Superior temporal gyrus (tissue), 1 donor: ENCODE data around the gene CCL24.
"Not testable (repeated sequence)": the region's sequence is repeated elsewhere in the genome, so short reads cannot be mapped to it uniquely, and the experiment has no call there.

Experiments
- DNase-seq: peaks from one replicate; pipeline ENCODE4 v3.0.0-alpha.2; 2016; ENCODE audit errors: extremely low spot score

The CCL24 gene

DNA sequence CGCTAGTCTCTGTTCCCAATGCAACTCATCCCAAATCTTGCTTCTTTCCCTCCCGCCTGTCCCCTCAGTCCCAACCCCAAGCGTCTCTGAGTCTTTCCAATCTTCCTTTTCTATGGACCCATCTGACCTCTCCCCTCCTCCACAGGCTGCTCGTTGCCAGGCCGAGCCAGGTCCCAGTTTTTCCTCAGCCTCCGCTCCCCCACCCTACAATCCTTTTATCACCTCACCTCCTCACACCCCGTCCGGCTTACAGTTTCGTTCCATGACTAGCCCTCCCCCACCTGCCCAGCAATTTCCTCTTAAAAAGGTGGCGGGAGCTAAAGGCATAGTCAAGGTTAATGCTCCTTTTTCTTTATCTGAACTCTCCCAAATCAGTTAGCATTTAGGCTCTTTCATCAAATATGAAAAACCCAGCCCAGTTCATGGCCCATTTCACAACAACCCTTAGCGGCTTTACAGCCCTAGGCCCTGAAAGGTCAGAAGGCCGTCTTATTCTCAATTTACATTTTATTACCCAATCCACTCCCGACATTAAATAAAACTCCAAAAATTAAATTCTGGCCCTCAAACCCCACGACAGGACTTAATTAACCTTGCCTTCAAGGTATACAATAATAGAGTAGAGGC is 32.8 kb downstream of the CCL24 start:
- DNase-seq: not testable (repeated sequence)

DNA sequence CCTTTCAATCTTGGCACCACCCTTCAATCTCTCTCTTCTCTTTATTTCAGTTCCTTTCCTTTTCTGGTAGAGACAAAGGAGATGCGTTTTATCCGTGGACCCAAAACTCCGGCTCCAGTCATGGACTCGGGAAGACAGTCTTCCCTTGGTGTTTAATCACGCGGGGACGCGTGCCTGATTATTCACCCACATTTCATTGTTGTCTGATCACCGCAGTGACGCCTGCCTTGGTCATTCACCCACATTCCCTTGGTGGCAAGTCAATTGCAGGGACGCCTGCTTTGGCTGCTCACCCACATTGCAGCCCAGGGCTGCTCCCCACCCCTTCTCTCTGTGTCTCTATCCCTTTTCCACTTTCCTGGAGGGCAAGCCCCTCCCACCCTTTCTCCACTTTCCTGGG is 34.1 kb downstream of the CCL24 start:
- not testable (repeated sequence) for DNase-seq

DNA sequence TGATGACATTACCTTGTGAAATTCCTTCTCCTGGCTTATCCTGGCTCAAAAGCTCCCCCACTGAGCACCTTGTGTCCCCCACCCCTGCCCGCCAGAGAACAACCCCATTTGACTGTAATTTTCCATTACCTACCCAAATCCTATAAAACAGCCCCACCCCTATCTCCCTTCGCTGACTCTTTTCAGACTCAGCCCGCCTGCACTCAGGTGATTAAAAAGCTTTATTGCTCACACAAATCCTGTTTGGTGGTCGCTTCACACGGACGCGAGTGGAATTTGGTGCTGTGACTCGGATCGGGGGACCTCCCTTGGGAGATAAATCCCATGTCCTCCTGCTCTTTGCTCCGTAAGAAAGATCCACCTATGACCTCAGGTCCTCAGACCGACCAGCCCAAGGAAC is 34.6 kb downstream of the CCL24 start:
- DNase-seq: not testable (repeated sequence)

- peak; percentile 16 for DNase-seq
These were observed 37.2 kb downstream of the CCL24 start for GRCh38 chr7:75776295-75776971.

- DNase-seq: not testable (repeated sequence)
These were observed 39.6 kb downstream of the CCL24 start for GRCh38 chr7:75773958-75774357.

DNA sequence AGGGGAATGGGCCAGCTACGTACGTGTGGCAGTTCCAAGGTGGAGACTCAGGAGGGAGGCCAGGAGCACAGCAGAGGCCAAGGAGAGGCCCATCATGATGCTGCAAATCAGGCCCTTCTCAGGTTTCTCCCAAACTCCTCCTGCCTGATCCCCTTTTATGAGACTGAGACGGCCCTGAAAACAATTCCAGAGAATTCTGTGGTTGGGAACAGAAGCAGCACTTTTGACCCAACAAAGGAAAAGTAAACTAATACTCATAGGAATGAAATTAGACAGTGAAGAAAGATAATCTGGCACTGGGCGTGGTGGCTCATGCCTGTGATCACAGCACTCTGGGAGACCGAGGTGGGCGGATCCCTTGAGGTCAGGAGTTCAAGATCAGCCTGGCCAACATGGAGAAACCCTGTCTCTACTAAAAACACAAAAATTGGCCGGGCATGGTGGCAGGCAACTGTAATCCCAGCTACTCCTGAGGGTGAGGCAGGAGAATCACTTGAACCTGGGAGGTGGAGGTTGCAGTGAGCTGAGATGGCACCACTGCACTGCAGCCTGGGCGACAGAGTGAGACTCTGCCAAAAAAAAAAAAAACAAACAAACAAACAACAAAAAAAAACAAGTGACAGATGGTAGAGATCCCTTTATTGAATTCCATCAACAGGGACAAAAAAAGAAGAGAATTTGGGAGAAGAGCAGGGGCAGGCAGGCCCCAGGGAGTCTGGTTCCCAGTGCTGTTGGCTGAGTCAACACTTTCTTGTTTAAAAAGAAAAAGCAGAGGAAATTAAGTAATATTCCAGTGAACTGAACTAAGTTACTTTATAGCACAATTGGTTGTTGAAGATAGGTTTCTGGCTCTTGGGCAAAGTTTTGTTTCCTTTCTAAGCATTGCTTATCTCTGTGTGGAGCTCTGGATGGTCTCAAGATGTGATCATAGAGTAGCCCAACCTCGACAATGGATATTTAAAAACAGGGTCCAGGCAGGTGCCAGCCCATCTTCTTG is 41.2 kb downstream of the CCL24 start, which contains the start of gene CCL26:
TSS of gene CCL26 (minus strand) at position 131 of the 997 bp plus-strand sequence. CDS start at position 96, 35 bp downstream.
- DNase-seq: no peak

DNA sequence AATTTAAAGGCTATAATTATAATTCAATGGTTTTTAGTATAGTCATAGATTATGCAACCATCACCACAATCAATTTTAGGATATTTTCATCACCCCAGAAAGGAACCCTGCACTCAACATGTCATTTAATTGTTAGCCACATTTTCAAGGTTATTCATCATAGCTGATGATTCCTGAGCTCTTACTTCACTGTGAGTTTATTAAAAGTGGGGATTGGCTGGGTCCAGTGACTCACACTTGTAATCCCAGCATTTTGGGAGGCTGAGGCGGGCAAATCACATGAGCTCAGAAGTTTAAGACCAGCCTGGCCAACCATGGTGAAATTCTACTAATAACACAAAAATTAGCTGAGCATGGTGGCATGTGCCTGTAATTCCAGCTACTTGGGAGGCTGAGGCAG is 42.4 kb downstream of the CCL24 start:
- no peak for DNase-seq

DNA sequence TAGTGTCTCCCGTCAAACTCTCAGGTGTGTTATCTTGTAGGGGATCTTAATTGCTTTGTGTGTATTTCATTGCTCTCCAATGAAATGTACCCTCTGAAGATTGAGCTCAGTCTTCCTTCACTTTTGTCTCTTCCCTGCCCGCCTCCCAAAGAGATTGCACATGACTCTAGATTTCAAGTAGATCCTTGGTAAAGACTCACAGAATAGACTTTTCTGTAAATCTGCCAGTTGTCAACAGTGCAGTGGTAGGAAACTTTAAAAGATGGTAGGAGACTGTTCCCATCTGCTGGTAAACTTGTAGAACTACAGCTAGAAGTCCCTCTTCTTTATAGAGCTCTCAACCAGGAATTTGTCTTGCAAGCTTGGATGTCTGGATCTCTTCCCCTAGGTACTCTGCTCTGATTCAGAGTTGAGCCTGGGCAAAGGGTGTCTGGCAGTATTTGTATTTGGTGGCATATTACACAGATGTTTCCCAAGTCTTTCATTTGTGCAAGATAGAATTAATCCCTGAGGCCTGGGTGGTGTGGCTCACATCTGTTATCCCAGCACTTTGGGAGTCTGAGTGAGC is 51.2 kb downstream of the CCL24 start:
- peak; percentile 88 for DNase-seq

DNA sequence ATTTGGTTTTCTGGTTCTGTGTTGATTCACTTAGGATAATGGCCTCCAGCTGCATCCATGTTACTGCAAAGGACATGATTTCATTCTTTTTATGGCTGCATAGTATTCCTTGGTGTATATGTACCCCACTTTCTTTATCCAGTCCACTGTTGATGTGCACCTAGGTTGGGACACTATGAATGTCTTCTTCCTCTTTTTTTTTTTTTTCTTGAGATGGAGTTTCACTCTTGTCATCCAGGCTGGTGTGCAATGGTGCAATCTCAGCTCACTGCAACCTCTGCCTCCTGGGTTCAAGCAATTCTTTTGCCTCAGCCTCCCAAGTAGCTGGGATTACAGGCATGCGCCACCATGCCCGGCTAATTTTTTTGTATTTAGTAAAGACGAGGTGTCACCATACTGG is 51.8 kb downstream of the CCL24 start:
- DNase-seq: not testable (repeated sequence)
